VCaP (cell line): ENCODE results near the gene DLL1.

Experiments used
- H3K27ac ChIP-seq: fragments of 450-650 bp; 2 replicates; pipeline ENCODE4 v1.5.1; 2017
- TF ChIP-seq, protein P1 (sequence below): fragments of 450-650 bp; conservative IDR thresholded peaks from 2 replicates; pipeline ENCODE4 v1.5.1; 2017; ENCODE audit warnings: mild to moderate bottlenecking, moderate library complexity

DLL1 gene

DNA sequence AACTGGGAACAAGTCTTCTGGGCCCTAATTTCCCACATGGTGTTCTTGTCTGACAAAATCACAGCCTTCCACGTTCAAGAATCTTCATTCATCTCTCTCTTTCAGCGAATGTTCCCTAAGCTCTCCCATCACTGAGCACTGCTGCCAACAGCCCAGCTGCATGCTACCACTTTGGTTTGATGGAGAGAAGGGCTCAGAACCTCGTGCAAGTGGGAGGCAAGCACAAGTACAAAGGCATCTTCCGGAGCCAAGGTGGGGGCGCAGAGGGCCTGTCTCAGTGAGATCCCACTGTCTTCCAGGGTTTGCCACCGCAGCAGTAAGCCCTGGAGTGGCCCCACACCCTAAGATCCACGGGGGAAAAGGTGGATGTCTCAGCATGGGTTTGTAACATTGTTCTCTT lies 17.2 kb downstream of the DLL1 start:
- H3K27ac ChIP-seq = no peak overlapping the region
- TF ChIP-seq, protein P1, sequence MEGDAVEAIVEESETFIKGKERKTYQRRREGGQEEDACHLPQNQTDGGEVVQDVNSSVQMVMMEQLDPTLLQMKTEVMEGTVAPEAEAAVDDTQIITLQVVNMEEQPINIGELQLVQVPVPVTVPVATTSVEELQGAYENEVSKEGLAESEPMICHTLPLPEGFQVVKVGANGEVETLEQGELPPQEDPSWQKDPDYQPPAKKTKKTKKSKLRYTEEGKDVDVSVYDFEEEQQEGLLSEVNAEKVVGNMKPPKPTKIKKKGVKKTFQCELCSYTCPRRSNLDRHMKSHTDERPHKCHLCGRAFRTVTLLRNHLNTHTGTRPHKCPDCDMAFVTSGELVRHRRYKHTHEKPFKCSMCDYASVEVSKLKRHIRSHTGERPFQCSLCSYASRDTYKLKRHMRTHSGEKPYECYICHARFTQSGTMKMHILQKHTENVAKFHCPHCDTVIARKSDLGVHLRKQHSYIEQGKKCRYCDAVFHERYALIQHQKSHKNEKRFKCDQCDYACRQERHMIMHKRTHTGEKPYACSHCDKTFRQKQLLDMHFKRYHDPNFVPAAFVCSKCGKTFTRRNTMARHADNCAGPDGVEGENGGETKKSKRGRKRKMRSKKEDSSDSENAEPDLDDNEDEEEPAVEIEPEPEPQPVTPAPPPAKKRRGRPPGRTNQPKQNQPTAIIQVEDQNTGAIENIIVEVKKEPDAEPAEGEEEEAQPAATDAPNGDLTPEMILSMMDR = no peak

DNA sequence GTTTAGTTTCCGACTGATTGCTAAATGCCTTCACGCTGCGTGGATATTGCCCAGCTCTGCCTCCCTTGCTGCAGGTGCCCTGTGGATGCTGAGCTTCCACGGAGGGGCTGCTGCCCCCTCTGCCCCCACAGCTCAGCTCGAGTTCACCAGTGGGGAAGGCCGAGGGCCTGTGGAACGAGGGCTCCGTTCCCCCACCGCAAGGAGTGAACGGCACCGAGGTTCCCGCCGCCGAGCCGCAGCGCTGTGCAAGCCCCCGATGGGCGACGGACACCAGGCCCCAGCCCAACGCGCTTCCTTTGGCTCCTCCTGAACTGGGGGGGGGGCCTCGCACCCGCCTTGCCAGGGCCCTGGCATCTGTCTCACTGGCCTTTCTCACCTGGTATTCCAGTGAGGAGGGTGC lies 17.7 kb downstream of the DLL1 start:
- TF ChIP-seq, protein P1 = no peak
- H3K27ac ChIP-seq = no peak overlapping the region

DNA sequence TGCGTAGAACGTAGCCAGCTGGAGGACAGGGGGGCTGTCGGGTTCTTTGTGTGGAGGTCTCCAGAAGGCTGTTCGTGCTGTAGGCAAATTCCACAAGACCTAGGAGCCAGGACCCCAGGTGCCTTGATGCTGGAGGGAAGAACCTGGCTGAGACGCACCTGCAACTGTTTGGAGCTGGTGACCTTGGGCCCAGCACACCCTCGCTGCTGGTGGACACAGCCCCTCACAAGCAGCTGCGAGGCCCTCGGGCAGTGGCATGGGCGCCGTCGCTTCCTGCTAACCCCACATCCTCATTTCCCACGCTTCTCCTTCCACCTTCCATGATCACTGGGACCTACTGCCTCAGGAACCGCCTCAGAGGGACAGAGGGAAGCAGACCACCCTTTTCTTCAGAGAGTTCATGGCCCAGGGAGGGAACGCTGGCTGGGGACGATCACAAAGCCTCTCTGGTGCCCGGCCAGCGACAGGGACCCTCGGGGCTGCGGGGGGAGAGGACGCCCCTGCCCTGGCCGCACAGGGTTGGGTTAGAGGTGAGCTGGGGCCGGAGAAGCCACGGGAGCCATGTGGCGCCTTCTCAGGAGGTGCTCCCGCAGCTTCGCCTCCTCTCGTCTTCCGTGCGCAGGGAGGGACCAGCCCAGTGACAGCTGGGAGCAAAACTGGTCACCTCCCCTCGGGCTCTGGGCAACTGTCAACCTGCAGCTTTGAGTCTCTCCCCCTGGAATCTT lies 18.4 kb downstream of the DLL1 start:
- TF ChIP-seq, protein P1 = no peak
- H3K27ac ChIP-seq = no peak overlapping the region

DNA sequence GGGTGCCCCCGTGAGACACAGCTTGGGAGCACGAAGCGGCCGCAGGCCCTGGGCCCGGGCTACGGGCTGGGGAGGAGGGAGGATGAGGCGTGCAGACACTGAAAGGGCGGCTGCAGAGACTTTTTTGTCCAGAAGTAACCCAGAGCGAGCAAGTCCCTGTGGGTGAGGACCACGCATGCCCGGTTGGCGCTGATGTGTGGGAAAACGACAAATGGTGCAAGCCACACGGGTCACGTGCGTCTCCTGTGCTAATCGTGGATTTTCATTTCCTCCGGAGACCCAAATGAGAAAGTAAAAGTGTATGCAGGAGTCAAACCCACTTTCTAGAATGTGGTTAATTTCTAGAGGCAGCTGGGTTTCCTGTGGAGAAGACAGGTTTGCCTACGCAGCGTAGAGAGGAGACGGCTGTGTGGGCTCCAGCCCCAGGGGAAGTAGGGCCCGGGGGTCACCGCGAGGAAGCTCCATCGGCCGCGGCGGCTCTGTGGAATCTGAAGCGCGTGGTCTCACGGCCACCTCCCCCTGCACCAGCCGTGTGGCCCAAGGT lies 19.0 kb downstream of the DLL1 start:
- no peak overlapping the region for H3K27ac ChIP-seq
- TF ChIP-seq, protein P1 = no peak

DNA sequence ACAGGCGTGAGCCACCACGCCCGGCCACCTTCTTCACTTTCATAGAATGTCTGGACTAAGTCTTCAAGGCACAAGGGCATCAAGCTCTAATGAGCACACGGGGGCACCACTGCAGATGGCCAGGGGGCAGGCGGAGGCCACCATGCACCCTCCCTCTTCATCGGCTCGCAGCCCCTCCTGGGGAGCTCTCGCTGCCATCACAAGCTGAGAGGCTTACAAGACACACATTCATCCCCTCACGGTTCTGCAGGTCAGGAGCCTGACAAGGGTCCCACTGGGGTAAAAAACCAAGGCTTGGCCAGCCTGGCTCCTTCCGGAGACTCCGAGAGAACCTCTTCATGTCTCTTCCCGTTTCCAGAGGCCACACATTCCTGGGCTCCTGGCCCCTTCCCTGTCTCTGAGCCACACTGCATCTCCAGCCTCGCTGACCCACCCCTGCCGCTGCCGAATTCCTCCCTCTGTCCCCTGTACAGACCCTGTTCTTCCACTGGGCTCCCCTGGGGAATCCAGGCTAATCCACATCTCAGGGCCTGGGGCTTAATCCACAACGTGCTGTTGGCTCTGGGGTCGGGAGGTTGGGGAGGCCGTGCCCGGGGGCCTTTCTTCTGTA lies 19.8 kb downstream of the DLL1 start:
- TF ChIP-seq, protein P1 = no peak
- H3K27ac ChIP-seq = no peak overlapping the region

DNA sequence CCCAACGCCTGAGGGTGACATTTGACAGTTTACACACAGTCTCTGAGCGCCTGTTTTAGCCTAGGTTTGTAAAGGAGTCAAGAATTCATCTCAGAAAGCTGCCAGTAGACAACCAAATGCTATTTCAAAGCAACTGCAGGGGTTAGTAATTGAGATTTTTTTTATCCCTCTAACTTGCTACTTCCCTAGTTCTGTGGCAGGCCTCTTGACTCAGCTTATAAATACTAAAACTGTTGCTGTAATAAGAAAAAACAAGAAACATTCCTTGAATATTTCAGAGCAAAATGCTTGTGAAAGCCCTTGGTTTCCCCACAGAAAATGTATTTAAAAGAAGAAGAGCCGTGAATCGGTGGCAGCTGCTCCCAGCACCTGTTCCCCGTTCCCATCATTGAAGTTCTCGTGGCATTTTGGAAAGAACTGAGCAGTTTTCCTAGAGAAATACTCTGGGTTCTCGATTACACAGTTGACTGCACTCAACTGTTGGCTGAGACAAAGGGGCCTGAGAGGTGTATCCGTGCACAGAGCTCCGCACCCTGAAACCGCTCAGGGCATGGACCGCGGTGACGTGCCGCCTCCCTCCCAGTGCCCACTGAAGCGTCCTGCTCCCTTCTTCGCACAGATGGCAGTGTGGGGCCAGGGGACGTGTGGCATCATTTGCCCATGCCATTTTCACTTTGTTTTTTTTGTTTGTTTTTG lies 20.9 kb downstream of the DLL1 start:
- TF ChIP-seq, protein P1 = no peak
- no peak overlapping the region for H3K27ac ChIP-seq

DNA sequence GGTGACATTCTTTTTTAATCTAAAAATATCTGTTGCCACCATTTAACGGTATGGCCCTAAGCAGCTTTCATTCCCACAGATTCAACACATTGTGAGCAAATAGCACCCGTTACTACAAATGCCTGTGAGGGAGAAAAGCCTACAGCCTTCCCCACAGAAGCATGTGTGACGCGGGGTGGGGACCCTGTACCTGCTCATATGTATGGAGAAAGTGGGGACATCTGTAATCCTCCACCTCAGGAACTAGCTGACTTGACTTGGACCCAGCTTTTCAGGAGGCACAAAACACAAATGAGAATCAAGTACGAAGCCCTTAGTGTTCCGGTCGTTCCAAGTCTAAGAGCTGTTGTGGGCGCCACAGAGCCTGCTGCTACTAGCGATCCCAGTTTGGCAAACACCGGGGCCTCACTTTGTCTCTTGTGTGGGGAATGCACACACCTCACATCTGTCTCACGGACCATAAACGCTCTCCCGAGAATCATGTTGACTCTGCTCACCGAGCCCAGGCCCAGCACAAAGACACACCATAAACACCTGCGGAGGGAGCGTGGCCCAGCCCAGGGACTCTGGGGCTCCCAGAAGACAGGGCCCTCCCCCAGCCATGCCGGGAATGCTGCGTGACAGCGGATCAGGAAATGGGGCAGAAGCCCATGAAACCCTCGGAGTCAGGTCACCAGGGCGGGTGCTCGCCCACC lies 21.6 kb downstream of the DLL1 start:
- no peak overlapping the region for H3K27ac ChIP-seq
- TF ChIP-seq, protein P1 = no peak
